T-cell (primary cell): ENCODE data around the gene NLRP3. TPM values are rescaled to one million over a fixed set of nuclear protein-coding genes. Genes with fewer than 3 reads are reported as not detected.

Experiments
- ATAC-seq, 4 experiments: fragments of 200-7000 bp in 3 of 4; fragments of 150-1000 bp in 1 of 4; cut with Tn5 transposase; replicated peaks in 1 of 4; 1 replicate in 3 of 4; 2 replicates in 1 of 4; pipeline ENCODE4 v1.10.0; 2021; ENCODE audit warnings: moderate library complexity in 3 of 4, mild to moderate bottlenecking in 2 of 4, moderate number of reproducible peaks in 1 of 4
- CTCF ChIA-PET, 2 donors: fragments of 300-600 bp; sonication (Branson Sonifier 250); formaldehyde crosslinking; loops; one replicate each; lab custom pipeline; 2022; ENCODE audit warnings: antibody characterized with exemption in 2 of 2; lab: Charles Lee
- POLR2A ChIA-PET, 2 donors: fragments of 300-600 bp; sonication (Branson Sonifier 250); formaldehyde crosslinking; loops; one replicate each; lab custom pipeline; 2022; ENCODE audit warnings: antibody characterized with exemption in 2 of 2; lab: Charles Lee
- DNase-seq, 35 experiments: peaks; one replicate each; pipeline versions ENCODE4 v3.0.0 to v3.0.0-alpha.2; 2013 to 2023
- H3K27ac ChIP-seq: one replicate; pipeline ENCODE4 v1.5.1; 2013; ENCODE audit warnings: low read length
- H3K27me3 ChIP-seq, 2 experiments: replicated peaks in 1 of 2; 1 replicate in 1 of 2; 2 replicates in 1 of 2; pipeline versions ENCODE4 v1.6.1 to v1.7.0; 2013; ENCODE audit warnings: low read length in 1 of 2, mixed read lengths in 1 of 2; ENCODE audit not compliant: control insufficient read depth in 2 of 2, insufficient read depth in 2 of 2; ENCODE audit errors: extremely low read depth in 1 of 2
- H3K36me3 ChIP-seq, 2 donors: 1 replicate in 1 of 2; 2 replicates in 1 of 2; pipeline versions ENCODE4 v1.6.1 to v1.7.0; 2013; ENCODE audit warnings: low read length in 1 of 2; ENCODE audit not compliant: control insufficient read depth in 2 of 2, insufficient read depth in 1 of 2; ENCODE audit errors: extremely low read depth in 1 of 2
- H3K4me1 ChIP-seq, 2 experiments: 1 replicate in 1 of 2; 2 replicates in 1 of 2; pipeline versions ENCODE4 v1.6.1 to v1.7.0; 2013; ENCODE audit warnings: low read length in 2 of 2, mixed read lengths in 1 of 2; ENCODE audit not compliant: insufficient read depth in 2 of 2, control insufficient read depth in 1 of 2; ENCODE audit errors: extremely low read depth in 1 of 2
- H3K4me3 ChIP-seq, 2 donors: 1 replicate in 1 of 2; 2 replicates in 1 of 2; pipeline versions ENCODE4 v1.5.1 to v1.7.0; 2013; ENCODE audit warnings: mild to moderate bottlenecking in 2 of 2, low read length in 1 of 2, moderate library complexity in 1 of 2; ENCODE audit not compliant: control insufficient read depth in 1 of 2; ENCODE audit errors: extremely low read depth in 1 of 2
- H3K9me3 ChIP-seq: 2 replicates; pipeline ENCODE4 v1.7.0; 2013
- H3K27ac Mint-ChIP-seq, 2 donors: one replicate each; pipeline ENCODE4 v1.8.0; 2020 to 2021; ENCODE audit warnings: mild to moderate bottlenecking in 2 of 2, mixed read lengths in 2 of 2
- H3K27me3 Mint-ChIP-seq, 2 donors: one replicate each; pipeline ENCODE4 v1.8.0; 2021 to 2022; ENCODE audit warnings: mixed read lengths in 2 of 2
- H3K36me3 Mint-ChIP-seq: one replicate; pipeline ENCODE4 v1.8.0; 2021; ENCODE audit warnings: mixed read lengths
- H3K4me1 Mint-ChIP-seq, 3 donors: one replicate each; pipeline ENCODE4 v1.8.0; 2020 to 2022; ENCODE audit warnings: mixed read lengths in 3 of 3, mild to moderate bottlenecking in 1 of 3
- H3K4me3 Mint-ChIP-seq, 3 donors: one replicate each; pipeline ENCODE4 v1.8.0; 2020 to 2022; ENCODE audit warnings: mild to moderate bottlenecking in 3 of 3, mixed read lengths in 3 of 3, moderate library complexity in 3 of 3
- H3K9me3 Mint-ChIP-seq, 3 donors: one replicate each; pipeline ENCODE4 v1.8.0; 2020 to 2022; ENCODE audit warnings: mixed read lengths in 3 of 3
- WGBS: methylation state at CpG from one replicate; pipeline ENCODE4 v1.1.5; 2013; ENCODE audit warnings: missing lambda C conversion rate; ENCODE audit not compliant: insufficient coverage; 5-methylcytosine and 5-hydroxymethylcytosine counted together
- total RNA-seq, 35 experiments: library from RNA in 6 of 35; stranded (reverse) in 6 of 35; fragments of 120-200 nt in 1 of 35; gene quantifications; one replicate each; pipeline versions ENCODE4 v1.2.1 to v1.2.4 and lab custom pipeline; 2013 to 2026

The NLRP3 gene
- total RNA-seq, 5 donors from 2014 or later (not counting 1 experiment from before 2014, with no cell fraction given): 2.9 to 8.5 (median 5.1) TPM

DNA sequence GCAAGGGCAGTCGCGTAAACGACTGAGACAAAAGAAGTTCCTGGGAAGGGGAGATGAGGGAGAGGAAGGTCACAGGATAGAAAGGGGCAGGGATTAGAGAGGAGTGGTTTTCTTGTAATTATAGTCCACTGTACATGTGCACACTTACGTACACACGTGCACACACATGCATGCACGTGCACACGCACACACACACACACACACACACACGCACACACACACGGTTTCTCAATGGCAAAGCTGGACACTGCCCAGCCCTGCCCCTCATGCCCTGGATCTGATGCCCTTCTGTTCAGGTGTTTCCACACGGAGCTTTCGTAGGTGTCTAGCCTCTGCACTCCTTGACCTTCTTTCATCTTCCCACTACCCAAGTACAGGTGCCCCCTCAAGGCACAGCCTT, 38.0 kb downstream of the NLRP3 start:
- Histone ChIP-seq H3K27me3 (peaks cover 0 to 7% of the 10 kb centered on the region in 2 experiments), H3K4me3 (no peak overlapping the region), H3K27ac (no peak overlapping the region), H3K9me3 (no peaks in the 10 kb centered on the region), H3K4me1 (peaks cover 0 to 8% of the 10 kb centered on the region in 2 experiments), H3K36me3 (no peaks in the 10 kb centered on the region)
- Mint-ChIP-seq H3K27ac (no peak overlapping the region), H3K4me3 (no peak overlapping the region), H3K36me3 (peaks cover 11% of the 10 kb centered on the region), H3K9me3 (no peaks in the 10 kb centered on the region), H3K4me1 (peaks cover 6 to 20% (median 16%) of the 10 kb centered on the region in 3 donors), H3K27me3 (peaks cover 7 to 9% of the 10 kb centered on the region in 2 donors)
- 91% methylated on average over 8 of the region's 11 CpGs for WGBS
- no peak for ATAC-seq
- ChIA-PET POLR2A (interaction anchor here in 1 of 2 donors (0.6 kb wide), 1 partner anchor 63 kb away, joined by 6 read pairs; no protein-coding TSS in a partner anchor), CTCF (no interaction called here)
- no peak for DNase-seq

DNA sequence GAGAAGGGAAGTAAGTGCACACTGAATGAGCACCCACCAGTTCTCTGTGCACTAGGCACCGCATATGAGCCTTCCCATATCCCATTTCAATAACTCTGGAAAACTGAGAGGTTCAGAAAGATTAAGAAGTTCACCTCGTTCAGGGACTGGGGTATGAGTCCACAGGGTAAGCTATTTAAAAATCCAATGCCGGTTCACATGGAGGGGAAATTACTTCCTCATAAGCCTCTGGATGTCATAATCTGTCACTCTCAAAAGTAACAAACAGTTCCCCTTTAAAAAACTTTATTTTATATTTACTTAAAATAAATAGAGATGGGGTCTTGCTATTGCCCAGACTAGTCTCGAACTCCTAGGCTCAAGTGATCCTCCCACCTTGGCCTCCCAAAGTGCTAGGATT, 40.0 kb downstream of the NLRP3 start:
- no CpG with 5 or more reads among the region's 4 CpGs for WGBS
- CTCF ChIA-PET: no interaction called here
- H3K27ac ChIP-seq: no peak overlapping the region

DNA sequence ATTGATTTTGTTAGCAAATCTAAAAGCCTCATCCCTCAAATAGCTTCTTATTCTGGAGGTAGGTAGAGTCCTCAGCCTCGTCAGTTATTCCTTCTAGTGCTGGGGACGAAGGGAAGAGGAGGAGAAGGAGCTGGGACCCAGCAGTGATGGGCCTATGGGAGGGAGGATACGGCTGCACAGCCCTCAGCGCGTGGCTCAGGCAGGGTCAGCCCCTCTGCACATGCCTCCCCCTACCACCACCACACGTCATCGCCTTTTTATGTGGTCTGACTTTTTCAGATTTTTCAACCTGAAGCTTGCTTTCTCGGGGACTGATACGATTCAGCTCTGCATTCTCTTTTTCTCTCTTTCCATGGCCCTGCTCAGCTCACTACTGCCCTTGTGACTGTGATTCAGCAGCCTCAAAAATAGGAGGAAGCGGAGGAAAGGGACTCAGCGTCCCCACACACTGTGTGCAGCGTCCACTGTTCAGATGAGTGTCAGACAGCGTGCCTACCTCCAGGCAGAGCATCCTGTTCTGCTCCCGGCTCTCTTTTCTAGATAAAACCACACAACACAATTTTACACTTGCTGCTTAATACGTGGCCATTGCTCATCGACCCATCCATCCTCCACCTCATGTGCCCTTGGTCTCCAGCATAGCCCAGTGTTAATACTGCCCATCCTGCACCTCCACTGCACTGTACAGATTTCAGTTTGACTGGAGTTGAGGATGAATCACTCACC, 41.1 kb downstream of the NLRP3 start:
- Histone ChIP-seq H3K4me3 (no peak overlapping the region), H3K27ac (no peak overlapping the region), H3K9me3 (no peaks in the 10 kb centered on the region), H3K36me3 (no peaks in the 10 kb centered on the region), H3K27me3 (peaks cover 0 to 10% of the 10 kb centered on the region in 2 experiments), H3K4me1 (peaks cover 0 to 8% of the 10 kb centered on the region in 2 experiments)
- DNase-seq (peak in 7 of 35 experiments; percentile 1 to 20 (median 12)), ATAC-seq (peak; percentile 40 to 68 (median 54))
- CTCF ChIA-PET: interaction anchor here (1.0 to 1.3 kb wide), 2 partner anchors 67 to 85 kb away, joined by 5 read pairs; no protein-coding TSS in a partner anchor
- Mint-ChIP-seq H3K27me3 (peaks cover 14 to 21% of the 10 kb centered on the region in 2 donors), H3K36me3 (no peaks in the 10 kb centered on the region), H3K4me1 (peaks cover 6 to 13% (median 6%) of the 10 kb centered on the region in 3 donors), H3K4me3 (peak overlapping the region in 1 of 3 donors; percentile 5), H3K9me3 (no peaks in the 10 kb centered on the region), H3K27ac (peak overlapping the region in 1 of 2 donors; percentile 2)
- 26% methylated on average over 11 of the region's 16 CpGs for WGBS
- POLR2A ChIA-PET: interaction anchor here in 1 of 2 donors (0.6 kb wide), 2 partner anchors 22 to 195 kb away, joined by 3 to 5 read pairs; no protein-coding TSS in a partner anchor

More for the DNA sequence above, 40.0 kb downstream of the NLRP3 start:
- H3K9me3 Mint-ChIP-seq: no peaks in the 10 kb centered on the region
- DNase-seq: no peak
- H3K27me3 Mint-ChIP-seq: peaks cover 14 to 17% of the 10 kb centered on the region in 2 donors
- H3K27ac Mint-ChIP-seq: no peak overlapping the region
- peaks cover 0 to 8% of the 10 kb centered on the region in 2 experiments for H3K4me1 ChIP-seq
- no peak for ATAC-seq
- peaks cover 6 to 13% (median 8%) of the 10 kb centered on the region in 3 donors for H3K4me1 Mint-ChIP-seq
- H3K9me3 ChIP-seq: no peaks in the 10 kb centered on the region
- POLR2A ChIA-PET: no interaction called here
- no peak overlapping the region for H3K4me3 Mint-ChIP-seq
- H3K4me3 ChIP-seq: no peak overlapping the region
- peaks cover 1% of the 10 kb centered on the region for H3K36me3 Mint-ChIP-seq
- peaks cover 0 to 10% of the 10 kb centered on the region in 2 experiments for H3K27me3 ChIP-seq
- H3K36me3 ChIP-seq: no peaks in the 10 kb centered on the region

DNA sequence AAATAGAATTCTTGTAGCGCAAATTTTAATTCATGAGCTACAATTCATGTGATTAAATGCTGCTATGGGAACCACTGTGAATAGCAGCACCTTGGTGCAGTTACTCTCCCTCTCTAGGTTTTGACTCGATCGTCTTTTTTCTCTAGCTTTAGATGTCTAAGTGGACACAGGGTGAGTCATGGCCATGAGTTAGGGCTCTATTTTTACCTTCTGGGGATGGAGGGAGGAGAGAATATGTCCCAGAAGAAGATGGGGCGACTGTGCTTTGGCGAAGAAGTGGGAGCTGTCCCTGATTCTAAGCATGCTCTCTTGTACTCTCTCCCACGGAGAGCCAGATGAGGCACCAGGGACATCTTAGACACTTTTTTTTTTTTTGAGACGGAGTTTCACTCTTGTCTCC, 43.5 kb downstream of the NLRP3 start:
- H3K27ac ChIP-seq: no peak overlapping the region
- peaks cover 14 to 21% of the 10 kb centered on the region in 2 donors for H3K27me3 Mint-ChIP-seq
- DNase-seq: no peak
- no peak for ATAC-seq
- H3K9me3 ChIP-seq: no peaks in the 10 kb centered on the region
- POLR2A ChIA-PET: no interaction called here
- no peak overlapping the region for H3K27ac Mint-ChIP-seq
- H3K9me3 Mint-ChIP-seq: no peaks in the 10 kb centered on the region
- CTCF ChIA-PET: no interaction called here
- H3K4me1 Mint-ChIP-seq: peaks cover 6 to 13% (median 6%) of the 10 kb centered on the region in 3 donors
- H3K4me3 ChIP-seq: no peak overlapping the region
- H3K36me3 ChIP-seq: no peaks in the 10 kb centered on the region
- no peak overlapping the region for H3K4me3 Mint-ChIP-seq
- no peaks in the 10 kb centered on the region for H3K36me3 Mint-ChIP-seq
- H3K4me1 ChIP-seq: peaks cover 0 to 8% of the 10 kb centered on the region in 2 experiments
- WGBS: 73% methylated on average over 4 of the region's 7 CpGs
- H3K27me3 ChIP-seq: peaks cover 0 to 9% of the 10 kb centered on the region in 2 experiments

DNA sequence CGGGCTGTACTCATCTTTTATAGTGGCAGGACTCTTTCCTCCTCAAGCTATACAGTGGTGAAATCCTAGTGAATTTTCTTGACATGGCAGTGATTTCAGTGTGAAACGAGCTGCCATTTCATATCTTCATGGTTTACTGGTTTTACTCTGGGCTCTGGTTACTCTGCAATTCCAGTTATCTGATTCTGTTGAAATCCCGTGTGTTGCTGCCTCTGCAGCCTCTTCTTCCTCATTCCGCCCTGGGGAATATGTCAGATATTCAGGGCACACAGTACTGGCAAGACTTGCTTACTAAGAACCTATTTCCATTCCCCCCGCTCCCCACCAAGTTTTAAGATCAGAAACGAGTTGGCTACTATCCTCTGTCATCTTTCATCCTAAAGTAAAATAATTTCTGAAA, 49.8 kb downstream of the NLRP3 start:
- POLR2A ChIA-PET: no interaction called here

DNA sequence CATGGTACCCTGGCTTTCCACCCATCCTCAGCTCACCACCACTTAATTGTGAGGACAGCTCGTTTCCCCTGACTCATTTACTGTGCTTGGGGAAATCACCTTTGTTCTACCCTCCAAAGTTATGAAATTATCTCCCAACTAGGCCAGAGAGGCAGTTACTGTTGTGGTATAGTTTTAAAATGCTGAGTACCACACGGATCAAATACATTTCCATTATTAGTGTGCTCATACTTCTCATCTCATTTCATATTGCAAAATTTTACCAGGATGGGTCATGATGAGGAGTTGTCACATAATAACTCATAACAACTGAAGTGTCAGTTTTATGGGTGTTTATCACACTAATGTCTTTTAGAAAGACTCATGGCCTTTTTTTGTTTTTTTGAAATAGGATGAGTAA, 51.2 kb downstream of the NLRP3 start:
- H3K27ac Mint-ChIP-seq: no peak overlapping the region
- H3K4me1 Mint-ChIP-seq: no peaks in the 10 kb centered on the region

More for the DNA sequence above, 49.8 kb downstream of the NLRP3 start:
- H3K27ac ChIP-seq: no peak overlapping the region
- H3K36me3 ChIP-seq: no peaks in the 10 kb centered on the region
- DNase-seq (no peak), ATAC-seq (no peak)
- peaks cover 4 to 6% of the 10 kb centered on the region in 2 donors for H3K27me3 Mint-ChIP-seq
- H3K36me3 Mint-ChIP-seq: no peaks in the 10 kb centered on the region
- no peaks in the 10 kb centered on the region for H3K4me1 Mint-ChIP-seq
- CTCF ChIA-PET: no interaction called here
- peaks cover 0 to 3% of the 10 kb centered on the region in 2 experiments for H3K27me3 ChIP-seq
- H3K27ac Mint-ChIP-seq: no peak overlapping the region
- WGBS: 43% methylated on average over 4 of the region's 6 CpGs
- no peak overlapping the region for H3K4me3 Mint-ChIP-seq
- no peaks in the 10 kb centered on the region for H3K4me1 ChIP-seq
- H3K4me3 ChIP-seq: no peak overlapping the region
- no peaks in the 10 kb centered on the region for H3K9me3 ChIP-seq
- H3K9me3 Mint-ChIP-seq: no peaks in the 10 kb centered on the region

More for the DNA sequence above, 51.2 kb downstream of the NLRP3 start:
- DNase-seq (no peak), ATAC-seq (no peak)
- CTCF ChIA-PET: interaction anchor here in 1 of 2 donors (0.6 kb wide), 1 partner anchor 77 kb away, joined by 4 read pairs; no protein-coding TSS in a partner anchor
- H3K27ac ChIP-seq: no peak overlapping the region
- no CpG with 5 or more reads among the region's 2 CpGs for WGBS
- no peaks in the 10 kb centered on the region for H3K4me1 ChIP-seq
- no peak overlapping the region for H3K4me3 Mint-ChIP-seq
- no peaks in the 10 kb centered on the region for H3K9me3 Mint-ChIP-seq
- peaks cover 2 to 4% of the 10 kb centered on the region in 2 donors for H3K27me3 Mint-ChIP-seq
- POLR2A ChIA-PET: no interaction called here
- no peaks in the 10 kb centered on the region for H3K36me3 Mint-ChIP-seq
- no peak overlapping the region for H3K4me3 ChIP-seq
- no peaks in the 10 kb centered on the region for H3K36me3 ChIP-seq
- H3K9me3 ChIP-seq: no peaks in the 10 kb centered on the region
- peaks cover 0 to 3% of the 10 kb centered on the region in 2 experiments for H3K27me3 ChIP-seq
